Body of pancreas (tissue), 4 donors: ENCODE data around the gene DNAI2.

ENCODE experiments used
- POLR2A ChIP-seq, 3 donors: fragments of 450-650 bp; IDR thresholded peaks; one replicate each; pipeline ENCODE4 v1.6.1; 2016; ENCODE audit warnings: antibody characterized with exemption in 3 of 3, mild to moderate bottlenecking in 2 of 3
- TF ChIP-seq, protein P1 (sequence below), 7 experiments: fragments of 450-650 bp in 4 of 7; fragments of 200-600 bp in 3 of 7; sonication (generic) in 3 of 7; IDR thresholded peaks; one replicate each; pipeline ENCODE4 v1.5.1; 2016 to 2019; ENCODE audit warnings: antibody characterized with exemption in 7 of 7

DNA sequence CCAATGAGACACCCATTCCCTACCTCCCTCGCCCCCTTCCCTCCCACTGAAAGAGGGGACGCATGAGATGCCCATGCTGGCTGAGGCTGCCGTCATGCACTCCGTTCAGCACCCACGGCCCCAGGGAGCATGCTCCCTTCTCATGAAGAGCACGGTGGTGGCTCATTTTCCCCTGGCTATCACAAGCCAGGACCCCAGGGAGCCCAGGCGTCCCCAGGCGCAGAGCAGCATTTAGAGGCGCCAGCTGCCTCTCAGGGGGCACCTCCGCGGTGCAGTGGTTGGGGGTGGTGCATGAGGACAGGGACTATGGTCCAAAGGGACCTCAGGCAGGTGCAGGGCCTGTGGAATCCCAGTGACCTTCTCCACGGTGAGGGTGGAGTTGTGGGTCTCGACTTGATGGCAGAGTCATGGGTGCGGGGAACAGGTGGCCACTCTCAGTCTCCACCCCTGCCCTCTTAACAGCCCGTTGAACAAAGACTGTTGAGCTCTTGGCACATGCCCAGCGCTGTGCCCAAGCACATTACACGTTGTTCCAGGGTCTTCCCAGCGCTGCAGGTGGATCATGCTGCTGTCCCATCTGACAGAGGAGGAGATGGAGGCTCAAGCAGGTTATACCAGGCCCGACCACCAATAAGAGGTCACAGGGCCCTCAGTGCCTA is 65.6 kb downstream of the DNAI2 start:
- TF ChIP-seq, protein P1, sequence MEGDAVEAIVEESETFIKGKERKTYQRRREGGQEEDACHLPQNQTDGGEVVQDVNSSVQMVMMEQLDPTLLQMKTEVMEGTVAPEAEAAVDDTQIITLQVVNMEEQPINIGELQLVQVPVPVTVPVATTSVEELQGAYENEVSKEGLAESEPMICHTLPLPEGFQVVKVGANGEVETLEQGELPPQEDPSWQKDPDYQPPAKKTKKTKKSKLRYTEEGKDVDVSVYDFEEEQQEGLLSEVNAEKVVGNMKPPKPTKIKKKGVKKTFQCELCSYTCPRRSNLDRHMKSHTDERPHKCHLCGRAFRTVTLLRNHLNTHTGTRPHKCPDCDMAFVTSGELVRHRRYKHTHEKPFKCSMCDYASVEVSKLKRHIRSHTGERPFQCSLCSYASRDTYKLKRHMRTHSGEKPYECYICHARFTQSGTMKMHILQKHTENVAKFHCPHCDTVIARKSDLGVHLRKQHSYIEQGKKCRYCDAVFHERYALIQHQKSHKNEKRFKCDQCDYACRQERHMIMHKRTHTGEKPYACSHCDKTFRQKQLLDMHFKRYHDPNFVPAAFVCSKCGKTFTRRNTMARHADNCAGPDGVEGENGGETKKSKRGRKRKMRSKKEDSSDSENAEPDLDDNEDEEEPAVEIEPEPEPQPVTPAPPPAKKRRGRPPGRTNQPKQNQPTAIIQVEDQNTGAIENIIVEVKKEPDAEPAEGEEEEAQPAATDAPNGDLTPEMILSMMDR (IDR thresholded peaks at IDR 0.05): no peak
- no peak for TF ChIP-seq POLR2A (IDR thresholded peaks at IDR 0.05)
